GM21381 (cell line): ENCODE data around the gene CCDC24.

Experiments used
- ATAC-seq: cut with Tn5 transposase; IDR thresholded peaks from one replicate; pipeline ENCODE4 v1.9.1; 2021; ENCODE audit warnings: mild to moderate bottlenecking, moderate library complexity; ENCODE audit not compliant: unreplicated experiment

Gene CCDC24

GRCh38 chr1:43979528-43980254 is 11.7 kb upstream of the CCDC24 start:
- ATAC-seq: no peak

GRCh38 chr1:43980255-43981134 is 10.9 kb upstream of the CCDC24 start:
- no peak for ATAC-seq

- ATAC-seq: no peak
These were observed 10.3 kb upstream of the CCDC24 start for GRCh38 chr1:43981135-43981491.

GRCh38 chr1:43981636-43982035 is 9.8 kb upstream of the CCDC24 start:
- ATAC-seq: no peak

GRCh38 chr1:43982241-43982640 is 9.2 kb upstream of the CCDC24 start:
- no peak for ATAC-seq

- ATAC-seq: no peak
These were observed 8.6 kb upstream of the CCDC24 start for GRCh38 chr1:43982808-43983207.

- no peak for ATAC-seq
These were observed 8.0 kb upstream of the CCDC24 start for GRCh38 chr1:43983253-43983899.

GRCh38 chr1:43984855-43985254 is 6.5 kb upstream of the CCDC24 start:
- no peak for ATAC-seq

- no peak for ATAC-seq
These were observed 5.3 kb upstream of the CCDC24 start for GRCh38 chr1:43985984-43986595.

GRCh38 chr1:43986712-43987111 is 4.7 kb upstream of the CCDC24 start:
- no peak for ATAC-seq

- no peak for ATAC-seq
These were observed 4.1 kb upstream of the CCDC24 start for GRCh38 chr1:43987159-43987902.

- no peak for ATAC-seq
These were observed 864 bp upstream of the CCDC24 start for GRCh38 chr1:43990271-43991199.

GRCh38 chr1:43991200-43991475 is 261 bp upstream of the CCDC24 start:
- ATAC-seq: no peak

GRCh38 chr1:43992232-43992995 is 1.0 kb downstream of the CCDC24 start:
- no peak for ATAC-seq

- no peak for ATAC-seq
These were observed 2.0 kb downstream of the CCDC24 start for GRCh38 chr1:43993206-43993914.

- ATAC-seq: no peak
These were observed 2.7 kb downstream of the CCDC24 start for GRCh38 chr1:43994071-43994470.

GRCh38 chr1:43994794-43995790 is 3.7 kb downstream of the CCDC24 start:
- no peak for ATAC-seq
